Choroid plexus epithelial cell (primary cell): ENCODE measurements around the gene COG5.

Source experiments
- DNase-seq: peaks from one replicate; pipeline ENCODE4 v3.0.0-alpha.2; 2010; ENCODE audit warnings: low read depth
- H3K4me3 ChIP-seq: 2 replicates; pipeline ENCODE4 v1.5.1; 2011; ENCODE audit warnings: low read depth, mild to moderate bottlenecking, control low read depth, low read length, moderate library complexity
- CTCF ChIP-seq: conservative IDR thresholded peaks from 2 replicates; pipeline ENCODE4 v1.5.1; 2011; ENCODE audit warnings: low read depth, mild to moderate bottlenecking, control low read depth, inconsistent platforms, low read length, moderate library complexity

The COG5 gene

GRCh38 chr7:107277331-107277730 is 286.4 kb downstream of the COG5 start:
- no peak for DNase-seq
- no peak for TF ChIP-seq CTCF
- no peak overlapping the region for H3K4me3 ChIP-seq

GRCh38 chr7:107276220-107276827 is 287.4 kb downstream of the COG5 start:
- no peak overlapping the region for H3K4me3 ChIP-seq
- TF ChIP-seq CTCF: no peak
- DNase-seq: no peak

- no peak for DNase-seq
- no peak for TF ChIP-seq CTCF
- no peak overlapping the region for H3K4me3 ChIP-seq
These were observed 289.2 kb downstream of the COG5 start for GRCh38 chr7:107274506-107274905.

- TF ChIP-seq CTCF: no peak
- no peak overlapping the region for H3K4me3 ChIP-seq
- no peak for DNase-seq
These were observed 293.9 kb downstream of the COG5 start for GRCh38 chr7:107269790-107270189.

- no peak for TF ChIP-seq CTCF
These were observed 295.1 kb downstream of the COG5 start for GRCh38 chr7:107268594-107268993.

GRCh38 chr7:107267138-107267537 is 296.6 kb downstream of the COG5 start:
- TF ChIP-seq CTCF: no peak

More at GRCh38 chr7:107268594-107268993, 295.1 kb downstream of the COG5 start:
- H3K4me3 ChIP-seq: no peak overlapping the region
- DNase-seq: no peak

GRCh38 chr7:107264723-107265122 is 299.0 kb downstream of the COG5 start:
- no peak for TF ChIP-seq CTCF
- no peak overlapping the region for H3K4me3 ChIP-seq
- no peak for DNase-seq

More at GRCh38 chr7:107267138-107267537, 296.6 kb downstream of the COG5 start:
- no peak for DNase-seq
- no peak overlapping the region for H3K4me3 ChIP-seq
